ENCODE results near the gene NPAP1. TPM values are rescaled to one million over a fixed set of nuclear protein-coding genes. Genes with fewer than 3 reads are reported as not detected.

The NPAP1 gene
- total and polyA plus RNA-seq, 2 donors (not counting 3 experiments of a cell fraction or from before 2014, with no cell fraction given), result not detected

DNA sequence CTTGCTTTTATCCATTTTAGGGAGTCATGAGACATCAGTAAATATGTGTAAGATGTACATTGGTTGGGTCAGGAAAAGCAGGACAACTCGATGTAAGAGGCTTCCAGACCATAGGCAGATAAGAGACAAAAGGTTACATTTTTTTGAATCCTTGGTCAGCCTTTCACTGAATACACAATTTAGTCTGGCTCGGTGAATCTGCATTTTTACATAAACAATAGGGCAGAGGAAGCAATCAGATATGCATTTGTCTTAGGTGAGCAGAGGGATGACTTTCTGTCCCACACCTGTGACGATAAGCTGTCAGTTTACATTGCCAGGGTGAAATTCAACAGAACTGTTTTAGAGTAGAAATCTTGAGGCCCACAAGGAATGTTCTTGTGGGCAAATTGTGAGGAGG lies 20.6 kb downstream of the NPAP1 start:
- BruUV-seq (replicated peaks), result no TSS peak
- ChIA-PET POLR2A (no interaction called here), CTCF (no interaction called here)
- FAIRE-seq (no peak), DNase-seq (ENCODE audit: low read depth, low spot score) (no peak)
- H3K9ac ChIP-seq (replicated peaks; ENCODE audit: extremely low read depth, insufficient read depth, low read length), result no peak overlapping the region
- no peaks in the 10 kb centered on the region for H3K4me1 ChIP-seq (ENCODE audit: control insufficient read depth, extremely low read depth, insufficient read depth, low read length)
- no peak overlapping the region for H3K27ac ChIP-seq (ENCODE audit: insufficient read depth, low read depth, low read length)
- no peaks in the 10 kb centered on the region for H4K20me1 ChIP-seq (replicated peaks; ENCODE audit: control insufficient read depth, extremely low read depth, insufficient read depth, low read length)
- H3K9me1 ChIP-seq (replicated peaks; ENCODE audit: control insufficient read depth, extremely low read depth, insufficient read depth, low read length), result no peaks in the 10 kb centered on the region
- no peaks in the 10 kb centered on the region for H3K79me2 ChIP-seq (ENCODE audit: control insufficient read depth, insufficient read depth, low read length)
- dilution Hi-C loops (cut with MboI; ENCODE audit: extremely low pct_ligation_motif_present, low sequenced_read_pairs), result no loop called here
- H2AFZ ChIP-seq (ENCODE audit: low read depth, low read length), result no peak overlapping the region
- intact Hi-C loops (cut with micrococcal nuclease), result no loop called here
- no peaks in the 10 kb centered on the region for H3K27me3 ChIP-seq (ENCODE audit: control insufficient read depth in 2 of 2, insufficient read depth in 2 of 2, low read length in 2 of 2)
- no peak overlapping the region for H3K4me2 ChIP-seq (ENCODE audit: insufficient read depth, low read length)
- no peak overlapping the region for H3K4me3 ChIP-seq (replicated peaks in 1 of 3; ENCODE audit: insufficient read depth in 1 of 3, low read depth in 1 of 3, low read length in 3 of 3)
- no peaks in the 10 kb centered on the region for H3K9me3 ChIP-seq (replicated peaks; ENCODE audit: control insufficient read depth, insufficient read depth, low read length)
- no peaks in the 10 kb centered on the region for H3K36me3 ChIP-seq (ENCODE audit: control insufficient read depth in 2 of 2, extremely low read depth in 1 of 2, insufficient read depth in 2 of 2, low read length in 2 of 2)
- TF ChIP-seq FOS (IDR thresholded peaks at IDR 0.05; ENCODE audit: borderline replicate concordance, insufficient read depth, low read length), result no peak
- no peak for TF ChIP-seq CTCF (IDR thresholded peaks at IDR 0.05; ENCODE audit: extremely low read depth in 1 of 2, insufficient read depth in 1 of 2, low read depth in 1 of 2, low read length in 2 of 2)
- TF ChIP-seq MYC (IDR thresholded peaks at IDR 0.05; ENCODE audit: low read depth, low read length), result no peak
- no peak for TF ChIP-seq POLR2AphosphoS5 (IDR thresholded peaks at IDR 0.05; ENCODE audit: insufficient read depth, low read depth, low read length)
- no peak for TF ChIP-seq POLR2A (IDR thresholded peaks at IDR 0.05; ENCODE audit: low read depth, low read length)
- TF ChIP-seq GATA2 (IDR thresholded peaks at IDR 0.05; ENCODE audit: insufficient read depth, insufficient read length, low read depth, low read length), result no peak
- TF ChIP-seq EZH2 (IDR thresholded peaks at IDR 0.05; ENCODE audit: borderline replicate concordance, low read depth, low read length, severe bottlenecking), result no peak
- TF ChIP-seq MAX (IDR thresholded peaks at IDR 0.05; ENCODE audit: insufficient read depth, insufficient read length), result no peak
- no peak for TF ChIP-seq JUN (IDR thresholded peaks at IDR 0.05; ENCODE audit: borderline replicate concordance, insufficient read depth, insufficient read length, low read depth)
